GM18858 (cell line): Measurements from ENCODE around the gene RGS11.
"Not testable (repeated sequence)": the region's sequence is repeated elsewhere in the genome, so short reads cannot be mapped to it uniquely, and the experiment has no call there.

Experiments
- ATAC-seq: cut with Tn5 transposase; IDR thresholded peaks from one replicate; pipeline ENCODE4 v1.9.1; 2021; ENCODE audit not compliant: unreplicated experiment

RGS11 gene

GRCh38 chr16:280991-281659, 5.4 kb upstream of the RGS11 start:
- no peak for ATAC-seq

- no peak for ATAC-seq
These were observed 4.8 kb upstream of the RGS11 start, which contains the start of gene ARHGDIG for GRCh38 chr16:280552-280951. Gene ARHGDIG (plus strand): TSS chr16:280591. CDS start chr16:280681, 90 bp downstream.

- no peak for ATAC-seq
These were observed 4.3 kb upstream of the RGS11 start for GRCh38 chr16:280005-280460.

GRCh38 chr16:279531-279930, 3.8 kb upstream of the RGS11 start:
- no peak for ATAC-seq

- ATAC-seq, result no peak
These were observed 3.2 kb upstream of the RGS11 start for GRCh38 chr16:278863-279366.

GRCh38 chr16:276426-277077, 808 bp upstream of the RGS11 start:
- ATAC-seq, result no peak

- no peak for ATAC-seq
These were observed 603 bp downstream of the RGS11 start for GRCh38 chr16:275041-275641.

GRCh38 chr16:273547-274421, 2.0 kb downstream of the RGS11 start:
- no peak for ATAC-seq

- ATAC-seq, result no peak
These were observed 2.9 kb downstream of the RGS11 start for GRCh38 chr16:272633-273546.

GRCh38 chr16:270381-271255, 5.1 kb downstream of the RGS11 start:
- ATAC-seq, result no peak

GRCh38 chr16:269061-269796, 6.5 kb downstream of the RGS11 start:
- no peak for ATAC-seq

GRCh38 chr16:268141-269053, 7.3 kb downstream of the RGS11 start:
- no peak for ATAC-seq

GRCh38 chr16:267562-267961, 8.2 kb downstream of the RGS11 start:
- ATAC-seq, result not testable (repeated sequence)

GRCh38 chr16:266258-267164, 9.2 kb downstream of the RGS11 start:
- ATAC-seq, result no peak

- ATAC-seq, result no peak
These were observed 10.0 kb downstream of the RGS11 start for GRCh38 chr16:265711-266110.

GRCh38 chr16:265002-265529, 10.7 kb downstream of the RGS11 start:
- ATAC-seq, result no peak
